GM18519 (cell line): ENCODE results near the gene PBX4.

ENCODE experiments used
- ATAC-seq: cut with Tn5 transposase; IDR thresholded peaks from one replicate; pipeline ENCODE4 v1.9.1; 2021; ENCODE audit warnings: mild to moderate bottlenecking, moderate library complexity; ENCODE audit not compliant: unreplicated experiment, low FRiP score

The PBX4 gene

GRCh38 chr19:19594381-19594780 lies 24.1 kb downstream of the PBX4 start:
- ATAC-seq: no peak

GRCh38 chr19:19592690-19593089 lies 25.8 kb downstream of the PBX4 start:
- no peak for ATAC-seq

GRCh38 chr19:19591133-19591825 lies 27.2 kb downstream of the PBX4 start:
- peak; percentile 58 for ATAC-seq

- ATAC-seq: no peak
Measured at GRCh38 chr19:19588546-19588945, 29.9 kb downstream of the PBX4 start.

GRCh38 chr19:19587771-19588170 lies 30.7 kb downstream of the PBX4 start:
- ATAC-seq: no peak

GRCh38 chr19:19584356-19584755 lies 34.1 kb downstream of the PBX4 start:
- ATAC-seq: no peak

GRCh38 chr19:19582471-19582870 lies 36.0 kb downstream of the PBX4 start:
- ATAC-seq: no peak

GRCh38 chr19:19581391-19581790 lies 37.1 kb downstream of the PBX4 start:
- ATAC-seq: no peak

GRCh38 chr19:19580418-19580817 lies 38.1 kb downstream of the PBX4 start:
- no peak for ATAC-seq

- no peak for ATAC-seq
Measured at GRCh38 chr19:19579533-19580361, 38.7 kb downstream of the PBX4 start.

- ATAC-seq: no peak
Measured at GRCh38 chr19:19578252-19578651, 40.2 kb downstream of the PBX4 start.

GRCh38 chr19:19575411-19575810 lies 43.1 kb downstream of the PBX4 start:
- no peak for ATAC-seq

- ATAC-seq: no peak
Measured at GRCh38 chr19:19571071-19571786, 47.3 kb downstream of the PBX4 start.

GRCh38 chr19:19570571-19570970 lies 47.9 kb downstream of the PBX4 start:
- ATAC-seq: no peak

- ATAC-seq: no peak
Measured at GRCh38 chr19:19568802-19569756, 49.4 kb downstream of the PBX4 start.

GRCh38 chr19:19567391-19567790 lies 51.1 kb downstream of the PBX4 start:
- ATAC-seq: no peak

- no peak for ATAC-seq
Measured at GRCh38 chr19:19566306-19566705, 52.2 kb downstream of the PBX4 start.

- no peak for ATAC-seq
Measured at GRCh38 chr19:19563348-19563848, 55.1 kb downstream of the PBX4 start.

- ATAC-seq: no peak
Measured at GRCh38 chr19:19562665-19563347, 55.7 kb downstream of the PBX4 start.
